GM08714 (cell line): Measurements from ENCODE around the gene NRG3.

Source experiments
- H3K4me3 ChIP-seq: fragments of 200-500 bp; sonication (Bioruptor generic); 2 replicates; pipeline ENCODE4 v1.5.1; 2014; ENCODE audit warnings: mild to moderate bottlenecking, low read length, inconsistent platforms
- ZNF274 ChIP-seq: IDR thresholded peaks from 2 replicates; pipeline ENCODE4 v1.6.1; 2012; ENCODE audit warnings: mild to moderate bottlenecking, low read depth, low read length

The NRG3 gene

GRCh38 chr10:81909453-81909852 lies 34.5 kb downstream of the NRG3 start:
- H3K4me3 ChIP-seq: no peak overlapping the region
- TF ChIP-seq ZNF274: no peak

GRCh38 chr10:81911328-81911727 lies 36.3 kb downstream of the NRG3 start:
- no peak overlapping the region for H3K4me3 ChIP-seq
- no peak for TF ChIP-seq ZNF274

- no peak for TF ChIP-seq ZNF274
- H3K4me3 ChIP-seq: no peak overlapping the region
These were observed 39.9 kb downstream of the NRG3 start for GRCh38 chr10:81914736-81915503.

- no peak overlapping the region for H3K4me3 ChIP-seq
- no peak for TF ChIP-seq ZNF274
These were observed 40.5 kb downstream of the NRG3 start for GRCh38 chr10:81915504-81915897.

GRCh38 chr10:81917666-81918065 lies 42.7 kb downstream of the NRG3 start:
- TF ChIP-seq ZNF274: no peak
- no peak overlapping the region for H3K4me3 ChIP-seq

- TF ChIP-seq ZNF274: no peak
- H3K4me3 ChIP-seq: no peak overlapping the region
These were observed 43.8 kb downstream of the NRG3 start for GRCh38 chr10:81918766-81919165.

GRCh38 chr10:81920213-81920829 lies 45.3 kb downstream of the NRG3 start:
- TF ChIP-seq ZNF274: no peak
- no peak overlapping the region for H3K4me3 ChIP-seq

- TF ChIP-seq ZNF274: no peak
- no peak overlapping the region for H3K4me3 ChIP-seq
These were observed 53.1 kb downstream of the NRG3 start for GRCh38 chr10:81928119-81928518.

- no peak overlapping the region for H3K4me3 ChIP-seq
- no peak for TF ChIP-seq ZNF274
These were observed 68.6 kb downstream of the NRG3 start for GRCh38 chr10:81943583-81943982.

GRCh38 chr10:81944609-81945008 lies 69.6 kb downstream of the NRG3 start:
- no peak overlapping the region for H3K4me3 ChIP-seq
- no peak for TF ChIP-seq ZNF274

GRCh38 chr10:81949283-81949682 lies 74.3 kb downstream of the NRG3 start:
- TF ChIP-seq ZNF274: no peak
- no peak overlapping the region for H3K4me3 ChIP-seq

GRCh38 chr10:81950358-81950757 lies 75.4 kb downstream of the NRG3 start:
- no peak overlapping the region for H3K4me3 ChIP-seq
- TF ChIP-seq ZNF274: no peak

- no peak overlapping the region for H3K4me3 ChIP-seq
- TF ChIP-seq ZNF274: no peak
These were observed 78.4 kb downstream of the NRG3 start for GRCh38 chr10:81953420-81953819.

GRCh38 chr10:81957976-81958375 lies 83.0 kb downstream of the NRG3 start:
- no peak overlapping the region for H3K4me3 ChIP-seq
- no peak for TF ChIP-seq ZNF274

GRCh38 chr10:81959016-81959415 lies 84.0 kb downstream of the NRG3 start:
- H3K4me3 ChIP-seq: no peak overlapping the region
- no peak for TF ChIP-seq ZNF274
